Stomach (tissue), 9 donors: ENCODE measurements around the gene BCR. TPM values are rescaled to one million over a fixed set of nuclear protein-coding genes. Genes with fewer than 3 reads are reported as not detected.

Experiments used
- DNase-seq, 2 donors: peaks; one replicate each; pipeline versions ENCODE4 v3.0.0 to v3.0.0-alpha.2; 2013 to 2019
- H3K27ac ChIP-seq, 5 donors: fragments of 200-600 bp in 4 of 5; sonication (generic) in 4 of 5; one replicate each; pipeline ENCODE4 v1.5.1; 2013 to 2019; ENCODE audit warnings: mild to moderate bottlenecking in 1 of 5, moderate library complexity in 1 of 5
- H3K27me3 ChIP-seq, 3 donors: fragments of 200-600 bp; sonication (generic); one replicate each; pipeline ENCODE4 v1.5.1; 2017 to 2019; ENCODE audit warnings: mixed run types in 1 of 3
- H3K36me3 ChIP-seq, 4 donors: fragments of 200-600 bp; sonication (generic); 1 replicate in 3 of 4; 2 replicates in 1 of 4; pipeline ENCODE4 v1.5.1; 2016 to 2019
- H3K4me1 ChIP-seq, 4 donors: fragments of 200-600 bp; sonication (generic); one replicate each; pipeline ENCODE4 v1.5.1; 2016 to 2019
- H3K4me3 ChIP-seq, 4 donors: fragments of 200-600 bp; sonication (generic) in 3 of 4; one replicate each; pipeline ENCODE4 v1.5.1; 2016 to 2019; ENCODE audit warnings: mild to moderate bottlenecking in 1 of 4
- H3K9me3 ChIP-seq, 4 donors: fragments of 200-600 bp; sonication (generic); one replicate each; pipeline ENCODE4 v1.5.1; 2016 to 2019
- EP300 ChIP-seq: sonication (generic); formaldehyde crosslinking; IDR thresholded peaks from one replicate; pipeline ENCODE4 v1.6.1; 2017; ENCODE audit warnings: antibody characterized with exemption
- POLR2A ChIP-seq, 4 donors: fragments of 450-650 bp; IDR thresholded peaks; one replicate each; pipeline ENCODE4 v1.6.1; 2016; ENCODE audit warnings: antibody characterized with exemption in 4 of 4, control low read depth in 2 of 4, mild to moderate bottlenecking in 1 of 4, moderate library complexity in 1 of 4
- POLR2AphosphoS5 ChIP-seq, 3 donors: sonication (generic); formaldehyde crosslinking; IDR thresholded peaks; one replicate each; pipeline ENCODE4 v1.6.1; 2016; ENCODE audit warnings: antibody characterized with exemption in 3 of 3
- WGBS, 5 donors: extraction: QIAGEN DNeasy Blood & Tissue Kit in 3 of 5; methylation state at CpG; one replicate each; pipeline versions ENCODE4 v1.1.5 to v1.1.7; 2013 to 2018; 5-methylcytosine and 5-hydroxymethylcytosine counted together
- intact Hi-C: fragments of 100-400 bp; cut with DNase I; formaldehyde crosslinking; loops from one replicate; pipeline ENCODE4 v1.15.1; 2023; ENCODE audit warnings: low total_unique reads
- polyA plus RNA-seq, 3 donors: library from polyadenylated mRNA; stranded (reverse); fragments of 200-250 nt; gene quantifications; one replicate each; pipeline ENCODE4 v1.2.3, GENCODE V29; 2013
- total RNA-seq, 5 donors: library from RNA; depleted of rRNA; stranded (reverse); fragments of >200 nt; gene quantifications; one replicate each; pipeline versions ENCODE4 v1.1.0 to v1.2.3, GENCODE V29; 2014 to 2016
- TF ChIP-seq, protein P1 (sequence below), 7 experiments: fragments of 450-650 bp in 4 of 7; fragments of 200-600 bp in 3 of 7; sonication (generic) in 3 of 7; IDR thresholded peaks; one replicate each; pipeline ENCODE4 v1.5.1; 2016 to 2019; ENCODE audit warnings: antibody characterized with exemption in 7 of 7, control low read depth in 2 of 7, mild to moderate bottlenecking in 1 of 7
- donor health status: healthy with polysubstance abuse.
- donor health status: Bipolar disorder and iron deficiency.
- donor health status: healthy.

The BCR gene
- total and polyA plus RNA-seq, 8 donors: 10.4 to 80.1 (median 19.6) TPM

DNA sequence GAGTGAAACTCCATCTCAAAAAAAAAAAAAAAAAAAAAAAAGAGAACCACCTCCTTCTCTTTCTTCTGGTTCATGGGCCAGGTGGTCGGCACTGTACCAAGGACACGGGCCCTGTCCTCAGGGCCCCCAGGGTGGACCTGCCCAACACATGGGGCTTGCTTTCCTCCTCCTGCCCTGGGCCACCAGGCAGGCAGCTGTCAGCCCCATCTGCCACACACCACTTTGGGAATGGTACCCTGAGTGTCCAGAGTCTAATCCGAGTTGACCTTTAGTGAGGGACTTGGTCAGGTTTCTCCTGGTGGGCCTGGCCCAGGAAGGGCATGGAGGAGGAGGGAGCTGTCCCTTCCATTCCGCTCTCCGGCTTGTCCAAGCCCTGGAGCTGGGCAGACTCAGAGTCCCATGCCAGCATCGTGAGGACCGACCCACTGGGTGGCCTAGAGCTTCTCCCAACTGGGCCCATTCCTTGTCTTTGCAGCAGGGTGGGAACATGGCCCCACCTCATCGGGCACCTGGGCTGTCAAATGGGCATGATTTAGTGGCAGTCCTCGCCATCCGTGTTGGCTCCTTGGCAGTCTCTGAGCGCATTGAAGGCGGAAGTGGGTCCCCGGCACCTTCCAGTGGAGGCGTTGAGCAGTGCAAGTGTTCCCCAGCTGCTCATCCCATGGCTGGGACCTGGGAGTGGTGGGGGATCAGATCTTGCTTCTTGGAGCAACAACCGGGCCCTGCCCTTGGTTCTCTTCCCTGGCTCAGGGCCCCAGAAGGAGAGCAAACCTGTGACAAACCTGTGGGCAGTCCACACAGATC lies 94.8 kb downstream of the BCR start:
- intact Hi-C loops: no loop called here
- Histone ChIP-seq H3K27ac (no peak overlapping the region), H3K4me3 (no peak overlapping the region), H3K4me1 (peaks cover 8 to 39% (median 24%) of the 10 kb centered on the region in 4 donors), H3K36me3 (peaks cover 31 to 87% (median 81%) of the 10 kb centered on the region in 4 donors), H3K9me3 (no peaks in the 10 kb centered on the region), H3K27me3 (no peaks in the 10 kb centered on the region)
- no peak for DNase-seq
- TF ChIP-seq POLR2AphosphoS5 (IDR thresholded peaks at IDR 0.05): no peak
- 86 to 96% (median 92%) methylated on average over 10 to 15 of the region's 15 CpGs for WGBS, 5 donors

DNA sequence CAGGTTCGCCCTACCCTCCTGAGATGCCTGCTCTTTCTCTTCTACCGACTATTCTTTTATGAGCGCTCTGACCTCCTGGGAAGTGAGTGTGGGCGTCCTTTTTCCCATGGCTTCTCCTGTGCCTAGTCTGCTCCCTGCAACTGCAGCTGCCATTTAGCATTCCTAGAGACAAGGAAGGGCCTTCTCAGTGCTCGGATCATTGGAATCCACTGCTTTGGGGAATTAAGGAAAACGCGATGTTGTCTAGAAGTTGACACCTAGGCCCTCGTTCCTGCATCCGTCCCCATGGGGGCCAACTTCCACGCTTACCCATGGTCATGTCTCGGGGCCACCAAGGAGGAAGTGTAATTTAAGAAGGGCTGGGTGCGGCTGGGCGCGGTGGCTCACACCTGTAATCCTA lies 95.4 kb downstream of the BCR start:
- 94 to 97% (median 95%) methylated on average over 14 of the region's 14 CpGs for WGBS, 5 donors
- TF ChIP-seq, protein P1, sequence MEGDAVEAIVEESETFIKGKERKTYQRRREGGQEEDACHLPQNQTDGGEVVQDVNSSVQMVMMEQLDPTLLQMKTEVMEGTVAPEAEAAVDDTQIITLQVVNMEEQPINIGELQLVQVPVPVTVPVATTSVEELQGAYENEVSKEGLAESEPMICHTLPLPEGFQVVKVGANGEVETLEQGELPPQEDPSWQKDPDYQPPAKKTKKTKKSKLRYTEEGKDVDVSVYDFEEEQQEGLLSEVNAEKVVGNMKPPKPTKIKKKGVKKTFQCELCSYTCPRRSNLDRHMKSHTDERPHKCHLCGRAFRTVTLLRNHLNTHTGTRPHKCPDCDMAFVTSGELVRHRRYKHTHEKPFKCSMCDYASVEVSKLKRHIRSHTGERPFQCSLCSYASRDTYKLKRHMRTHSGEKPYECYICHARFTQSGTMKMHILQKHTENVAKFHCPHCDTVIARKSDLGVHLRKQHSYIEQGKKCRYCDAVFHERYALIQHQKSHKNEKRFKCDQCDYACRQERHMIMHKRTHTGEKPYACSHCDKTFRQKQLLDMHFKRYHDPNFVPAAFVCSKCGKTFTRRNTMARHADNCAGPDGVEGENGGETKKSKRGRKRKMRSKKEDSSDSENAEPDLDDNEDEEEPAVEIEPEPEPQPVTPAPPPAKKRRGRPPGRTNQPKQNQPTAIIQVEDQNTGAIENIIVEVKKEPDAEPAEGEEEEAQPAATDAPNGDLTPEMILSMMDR (IDR thresholded peaks at IDR 0.05): no peak
- TF ChIP-seq POLR2A (IDR thresholded peaks at IDR 0.05): no peak

DNA sequence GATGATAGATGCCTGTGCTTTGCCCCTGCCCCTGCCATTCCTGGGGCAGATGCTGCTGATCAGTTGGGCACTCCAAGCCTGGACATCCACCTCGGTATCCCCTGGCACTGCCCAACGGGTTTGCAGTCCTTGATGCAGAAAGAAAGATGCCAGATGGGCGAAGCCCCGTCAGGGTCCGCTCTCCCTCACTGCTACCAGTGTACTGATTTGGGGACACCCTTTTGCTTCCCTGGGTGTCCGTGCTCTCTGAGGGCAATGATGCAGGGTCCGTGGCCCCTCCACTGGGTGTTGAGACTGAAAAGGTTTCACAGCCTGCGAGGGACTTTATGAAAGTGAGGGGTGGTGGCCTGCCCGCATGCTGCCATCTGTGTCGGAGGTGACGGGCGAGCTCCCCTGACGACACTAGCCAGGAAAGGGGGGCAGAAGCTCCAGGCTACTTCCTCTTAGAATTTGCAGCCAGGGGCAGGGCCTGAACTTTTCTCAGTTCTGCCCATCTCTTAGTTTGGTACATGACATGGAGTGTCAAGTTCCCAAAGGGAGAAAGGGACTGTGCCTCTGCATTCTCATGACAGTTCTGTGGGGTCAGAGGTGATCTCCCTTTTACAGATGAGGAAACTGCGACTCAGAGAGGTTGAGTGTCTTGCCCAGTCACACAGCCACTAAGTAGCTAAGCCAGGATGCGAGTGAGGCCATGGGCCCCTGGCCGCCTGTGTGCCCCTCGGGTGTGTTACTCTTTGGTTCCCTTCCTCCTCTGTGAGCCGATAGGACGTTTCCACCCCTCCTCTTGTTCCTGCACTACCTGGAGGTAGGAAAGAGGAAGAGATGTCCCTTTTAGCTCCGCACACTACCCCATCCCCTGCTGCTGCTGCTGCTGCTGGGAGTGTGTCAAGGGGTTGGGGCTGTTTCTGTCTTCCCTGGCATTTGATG lies 96.6 kb downstream of the BCR start:
- no peaks in the 10 kb centered on the region for H3K27me3 ChIP-seq
- peaks cover 18 to 46% (median 33%) of the 10 kb centered on the region in 4 donors for H3K4me1 ChIP-seq
- intact Hi-C loops: no loop called here
- peak overlapping the region in 4 of 5 donors; percentile 78 to 87 (median 82) for H3K27ac ChIP-seq
- no peak for DNase-seq
- no peak overlapping the region for H3K4me3 ChIP-seq
- 85 to 92% (median 88%) methylated on average over 20 of the region's 20 CpGs for WGBS, 5 donors
- no peak for TF ChIP-seq EP300
- TF ChIP-seq, protein P1 (IDR thresholded peaks at IDR 0.05): no peak
- no peak for TF ChIP-seq POLR2A (IDR thresholded peaks at IDR 0.05)
- TF ChIP-seq POLR2AphosphoS5 (IDR thresholded peaks at IDR 0.05): no peak
- peaks cover 30 to 87% (median 72%) of the 10 kb centered on the region in 4 donors for H3K36me3 ChIP-seq
- H3K9me3 ChIP-seq: no peaks in the 10 kb centered on the region

More for the DNA sequence above, 95.4 kb downstream of the BCR start:
- Histone ChIP-seq H3K4me3 (no peak overlapping the region), H3K27me3 (no peaks in the 10 kb centered on the region), H3K4me1 (peaks cover 8 to 36% (median 26%) of the 10 kb centered on the region in 4 donors), H3K27ac (no peak overlapping the region), H3K36me3 (peaks cover 31 to 89% (median 81%) of the 10 kb centered on the region in 4 donors), H3K9me3 (no peaks in the 10 kb centered on the region)
- intact Hi-C loops: no loop called here
- no peak for DNase-seq

DNA sequence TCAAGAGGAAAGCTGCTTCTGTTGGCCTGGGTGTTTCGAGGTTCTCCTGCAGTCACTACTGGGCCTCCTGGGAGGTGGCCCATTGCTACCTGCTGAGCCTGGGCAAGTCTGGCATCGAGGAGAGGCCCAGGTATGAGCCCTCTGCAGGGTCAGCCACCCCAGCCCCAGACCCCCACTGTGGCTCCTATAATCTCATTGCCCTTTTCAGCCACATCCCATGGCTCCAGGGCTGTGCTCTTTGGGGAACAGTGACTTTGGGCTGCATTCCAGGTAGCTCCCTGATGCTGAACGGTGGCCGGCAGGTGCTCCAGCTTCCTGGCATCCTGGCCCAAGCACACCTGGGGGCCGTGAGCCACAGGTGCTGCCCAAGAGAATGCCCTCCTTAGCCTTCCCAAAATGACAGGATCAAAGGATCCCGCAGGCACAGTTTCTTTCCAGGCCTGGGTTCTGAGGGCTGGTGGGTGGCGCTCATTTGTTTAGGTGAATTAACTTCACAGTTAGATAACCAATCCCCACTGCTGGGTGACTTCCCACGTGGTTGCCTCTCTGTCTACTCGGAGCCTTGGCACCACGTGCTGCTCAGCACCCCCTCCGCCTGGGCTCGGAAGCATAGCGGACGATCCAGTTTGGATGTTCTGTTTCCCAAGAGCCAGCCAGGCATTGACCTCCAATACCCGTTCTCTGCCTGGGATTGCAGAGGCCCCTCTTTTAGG lies 97.4 kb downstream of the BCR start:
- WGBS, 5 donors: 73 to 81% (median 75%) methylated on average over 13 to 15 of the region's 15 CpGs
- Histone ChIP-seq H3K4me1 (peaks cover 26 to 54% (median 42%) of the 10 kb centered on the region in 4 donors), H3K4me3 (no peak overlapping the region), H3K9me3 (no peaks in the 10 kb centered on the region), H3K27me3 (no peaks in the 10 kb centered on the region), H3K27ac (peak overlapping the region; percentile 78 to 87 (median 82)), H3K36me3 (peaks cover 22 to 84% (median 67%) of the 10 kb centered on the region in 4 donors)
- TF ChIP-seq POLR2AphosphoS5 (IDR thresholded peaks at IDR 0.05) (no peak), EP300 (no peak)
- TF ChIP-seq, protein P1 (IDR thresholded peaks at IDR 0.05): no peak
- intact Hi-C loops: no loop called here
- no peak for DNase-seq
